Upper lobe of left lung (tissue), 4 donors: ENCODE measurements around the gene PPFIA2.

ENCODE experiments used
- CTCF ChIP-seq, 6 experiments: fragments of 450-650 bp in 4 of 6; fragments of 200-600 bp in 2 of 6; sonication (generic) in 2 of 6; IDR thresholded peaks; one replicate each; pipeline ENCODE4 v1.5.1; 2016 to 2019; ENCODE audit warnings: antibody characterized with exemption in 6 of 6
- EP300 ChIP-seq, 4 donors: sonication (generic); formaldehyde crosslinking; IDR thresholded peaks; one replicate each; pipeline ENCODE4 v1.5.1; 2017; ENCODE audit warnings: antibody characterized with exemption in 4 of 4, control low read depth in 2 of 4
- POLR2A ChIP-seq, 4 donors: fragments of 450-650 bp; IDR thresholded peaks; one replicate each; pipeline ENCODE4 v1.5.1; 2016 to 2017; ENCODE audit warnings: antibody characterized with exemption in 4 of 4, mild to moderate bottlenecking in 2 of 4
- POLR2AphosphoS5 ChIP-seq, 2 donors: sonication (generic); formaldehyde crosslinking; IDR thresholded peaks; one replicate each; pipeline ENCODE4 v1.5.1; 2017; ENCODE audit warnings: antibody characterized with exemption in 2 of 2

GRCh38 chr12:81679614-81680013 is 79.5 kb downstream of the PPFIA2 start:
- no peak for TF ChIP-seq CTCF (IDR thresholded peaks at IDR 0.05)
- TF ChIP-seq EP300 (IDR thresholded peaks at IDR 0.05), result no peak
- TF ChIP-seq POLR2A (IDR thresholded peaks at IDR 0.05), result no peak
- TF ChIP-seq POLR2AphosphoS5 (IDR thresholded peaks at IDR 0.05), result no peak
